OCI-LY1 (cell line): ENCODE results near the gene PLCG1.

Experiments used
- H2AFZ ChIP-seq: fragments of 200-600 bp; sonication (generic), shearing (Covaris generic); 2 replicates; pipeline ENCODE4 v1.6.0; 2014; ENCODE audit warnings: antibody characterized with exemption, mild to moderate bottlenecking, low read length
- H3F3A ChIP-seq: fragments of 200-600 bp; sonication (generic), shearing (Covaris generic); 2 replicates; pipeline ENCODE4 v1.6.0; 2014; ENCODE audit warnings: mild to moderate bottlenecking, antibody characterized with exemption, low read length, moderate library complexity; ENCODE audit not compliant: insufficient read depth
- H3K27ac ChIP-seq: fragments of 200-600 bp; sonication (generic); 2 replicates; pipeline ENCODE4 v1.5.1; 2014; ENCODE audit warnings: low read length, mixed run types, mild to moderate bottlenecking, low read depth; ENCODE audit not compliant: poor library complexity, severe bottlenecking
- H3K27me3 ChIP-seq: fragments of 200-600 bp; sonication (generic); 2 replicates; pipeline ENCODE4 v1.6.0; 2014; ENCODE audit warnings: antibody characterized with exemption, mild to moderate bottlenecking, low read length, moderate library complexity; ENCODE audit not compliant: insufficient read depth
- H3K36me3 ChIP-seq: fragments of 200-600 bp; sonication (generic); 2 replicates; pipeline ENCODE4 v1.6.1; 2014; ENCODE audit warnings: mild to moderate bottlenecking, antibody characterized with exemption, low read length, moderate library complexity, mixed read lengths; ENCODE audit not compliant: insufficient read depth
- H3K4me1 ChIP-seq: fragments of 200-600 bp; sonication (generic); 2 replicates; pipeline ENCODE4 v1.5.1; 2014; ENCODE audit warnings: mild to moderate bottlenecking, low read length, moderate library complexity; ENCODE audit not compliant: insufficient read depth, severe bottlenecking
- H3K4me2 ChIP-seq: fragments of 200-600 bp; sonication (generic), shearing (Covaris generic); 2 replicates; pipeline ENCODE4 v1.6.1; 2014; ENCODE audit warnings: low read length
- H3K4me3 ChIP-seq: fragments of 200-600 bp; sonication (generic); 2 replicates; pipeline ENCODE4 v1.5.1; 2014; ENCODE audit warnings: low read length, low read depth, mild to moderate bottlenecking, mixed read lengths; ENCODE audit not compliant: poor library complexity, severe bottlenecking
- H3K79me2 ChIP-seq: fragments of 200-600 bp; shearing (Covaris generic); 2 replicates; pipeline ENCODE4 v1.6.1; 2016; ENCODE audit warnings: mixed run types, low read length, mixed read lengths; ENCODE audit not compliant: insufficient read depth
- H3K9ac ChIP-seq: fragments of 200-600 bp; sonication (generic), shearing (Covaris generic); 2 replicates; pipeline ENCODE4 v1.6.1; 2014; ENCODE audit warnings: mild to moderate bottlenecking, low read length, mixed read lengths
- H3K9me2 ChIP-seq: fragments of 200-600 bp; sonication (generic), shearing (Covaris generic); 2 replicates; pipeline ENCODE4 v1.6.1; 2014; ENCODE audit warnings: low read depth, mild to moderate bottlenecking, low read length, mixed read lengths
- H3K9me3 ChIP-seq: fragments of 200-600 bp; shearing (Covaris generic); 2 replicates; pipeline ENCODE4 v1.6.1; 2014; ENCODE audit warnings: low read length, mixed read lengths
- H4K20me1 ChIP-seq: fragments of 200-600 bp; sonication (generic), shearing (Covaris generic); 2 replicates; pipeline ENCODE4 v1.6.0; 2016; ENCODE audit warnings: mild to moderate bottlenecking, low read length; ENCODE audit not compliant: insufficient read depth
- CTCF ChIP-seq: fragments of 200-600 bp; sonication (generic), shearing (Covaris generic); IDR thresholded peaks from 2 replicates; pipeline ENCODE4 v1.5.1; 2017; ENCODE audit warnings: mild to moderate bottlenecking, antibody characterized with exemption, low read length, moderate library complexity, mixed read lengths
- EZH2 ChIP-seq: fragments of 200-600 bp; sonication (generic), shearing (Covaris generic); IDR thresholded peaks from 2 replicates; pipeline ENCODE4 v1.8.0; 2017; ENCODE audit warnings: borderline replicate concordance, mixed run types, mild to moderate bottlenecking, antibody characterized with exemption, low read length, moderate library complexity, mixed read lengths

The PLCG1 gene

GRCh38 chr20:41219824-41220223, 82.5 kb downstream of the PLCG1 start:
- Histone ChIP-seq H3K36me3 (no peaks in the 10 kb centered on the region), H3K9me2 (no peaks in the 10 kb centered on the region), H3K4me1 (no peaks in the 10 kb centered on the region), H3K27ac (no peak overlapping the region), H3F3A (no peaks in the 10 kb centered on the region), H3K4me2 (no peak overlapping the region), H3K79me2 (0 out of 2 replicates have a peak, but pooled peaks cover 3% of the 10 kb centered on the region), H4K20me1 (no peaks in the 10 kb centered on the region), H3K27me3 (no peaks in the 10 kb centered on the region), H3K9ac (no peak overlapping the region), H2AFZ (no peak overlapping the region), H3K9me3 (no peaks in the 10 kb centered on the region), H3K4me3 (no peak overlapping the region)
- TF ChIP-seq EZH2: no peak
- TF ChIP-seq CTCF: no peak

GRCh38 chr20:41221614-41222218, 84.4 kb downstream of the PLCG1 start:
- no peaks in the 10 kb centered on the region for H4K20me1 ChIP-seq
- 0 out of 2 replicates have a peak, but pooled peaks cover 3% of the 10 kb centered on the region for H3K79me2 ChIP-seq
- no peak for TF ChIP-seq CTCF
- TF ChIP-seq EZH2: no peak
- H3K27ac ChIP-seq: no peak overlapping the region
- no peaks in the 10 kb centered on the region for H3K27me3 ChIP-seq
- H3K9me3 ChIP-seq: no peaks in the 10 kb centered on the region
- H3K9ac ChIP-seq: no peak overlapping the region
- no peak overlapping the region for H2AFZ ChIP-seq
- H3K4me3 ChIP-seq: no peak overlapping the region
- H3K9me2 ChIP-seq: no peaks in the 10 kb centered on the region
- H3F3A ChIP-seq: no peaks in the 10 kb centered on the region
- H3K4me2 ChIP-seq: no peak overlapping the region
- H3K36me3 ChIP-seq: no peaks in the 10 kb centered on the region
- no peaks in the 10 kb centered on the region for H3K4me1 ChIP-seq

GRCh38 chr20:41222296-41222695, 85.0 kb downstream of the PLCG1 start:
- H4K20me1 ChIP-seq: no peaks in the 10 kb centered on the region
- no peaks in the 10 kb centered on the region for H3K4me1 ChIP-seq
- H3F3A ChIP-seq: no peaks in the 10 kb centered on the region
- no peaks in the 10 kb centered on the region for H3K9me3 ChIP-seq
- H3K27me3 ChIP-seq: no peaks in the 10 kb centered on the region
- H2AFZ ChIP-seq: no peak overlapping the region
- no peak overlapping the region for H3K27ac ChIP-seq
- no peak overlapping the region for H3K4me3 ChIP-seq
- TF ChIP-seq EZH2: no peak
- no peak for TF ChIP-seq CTCF
- no peaks in the 10 kb centered on the region for H3K9me2 ChIP-seq
- no peak overlapping the region for H3K9ac ChIP-seq
- 0 out of 2 replicates have a peak, but pooled peaks cover 3% of the 10 kb centered on the region for H3K79me2 ChIP-seq
- no peak overlapping the region for H3K4me2 ChIP-seq
- H3K36me3 ChIP-seq: no peaks in the 10 kb centered on the region
